ENCODE data around the gene USP47. TPM values are rescaled to one million over a fixed set of nuclear protein-coding genes. Genes with fewer than 3 reads are reported as not detected.

USP47 gene
- polyA plus RNA-seq, 1 experiment, result 35.0 TPM

DNA sequence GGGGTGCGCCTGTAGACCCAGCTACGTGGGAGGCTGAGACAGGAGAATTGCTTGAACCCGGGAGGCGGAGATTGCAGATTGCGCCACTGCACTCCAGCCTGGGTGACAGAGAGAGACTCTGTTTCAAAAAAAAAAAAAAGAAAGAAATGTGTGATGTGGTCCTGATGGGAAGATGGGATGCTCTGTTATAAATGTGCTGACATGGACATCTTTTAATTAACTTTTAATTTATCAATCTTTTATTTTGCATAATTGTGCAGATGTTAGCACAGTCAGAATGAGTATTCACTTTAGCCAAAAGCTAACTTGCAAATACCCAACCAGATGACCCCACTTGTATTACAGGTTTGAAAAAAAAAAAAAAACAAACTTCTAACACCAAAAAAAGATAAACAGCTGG is 23.8 kb upstream of the USP47 start:
- no peaks in the 10 kb centered on the region for H3K9me3 ChIP-seq (ENCODE audit: control insufficient read depth, insufficient read depth, low read length)
- H3K4me3 ChIP-seq (ENCODE audit: low read depth, low read length), result no peak overlapping the region
- ChIA-PET POLR2A (interaction anchor here (0.7 kb wide), 1 partner anchor 469 kb away, joined by 3 read pairs; no protein-coding TSS in a partner anchor), CTCF (interaction anchor here (1.3 to 1.4 kb wide), 4 partner anchors 9 to 24 kb away, joined by 3 to 8 read pairs (median 5); partner anchors contain the start of gene USP47)
- H3K27me3 ChIP-seq (ENCODE audit: control insufficient read depth, insufficient read depth, low read length), result no peaks in the 10 kb centered on the region
- no peak for DNase-seq (ENCODE audit: low read depth, low spot score)
- H3K27ac ChIP-seq (ENCODE audit: low read depth, low read length), result no peak overlapping the region
- TF ChIP-seq, protein P1, sequence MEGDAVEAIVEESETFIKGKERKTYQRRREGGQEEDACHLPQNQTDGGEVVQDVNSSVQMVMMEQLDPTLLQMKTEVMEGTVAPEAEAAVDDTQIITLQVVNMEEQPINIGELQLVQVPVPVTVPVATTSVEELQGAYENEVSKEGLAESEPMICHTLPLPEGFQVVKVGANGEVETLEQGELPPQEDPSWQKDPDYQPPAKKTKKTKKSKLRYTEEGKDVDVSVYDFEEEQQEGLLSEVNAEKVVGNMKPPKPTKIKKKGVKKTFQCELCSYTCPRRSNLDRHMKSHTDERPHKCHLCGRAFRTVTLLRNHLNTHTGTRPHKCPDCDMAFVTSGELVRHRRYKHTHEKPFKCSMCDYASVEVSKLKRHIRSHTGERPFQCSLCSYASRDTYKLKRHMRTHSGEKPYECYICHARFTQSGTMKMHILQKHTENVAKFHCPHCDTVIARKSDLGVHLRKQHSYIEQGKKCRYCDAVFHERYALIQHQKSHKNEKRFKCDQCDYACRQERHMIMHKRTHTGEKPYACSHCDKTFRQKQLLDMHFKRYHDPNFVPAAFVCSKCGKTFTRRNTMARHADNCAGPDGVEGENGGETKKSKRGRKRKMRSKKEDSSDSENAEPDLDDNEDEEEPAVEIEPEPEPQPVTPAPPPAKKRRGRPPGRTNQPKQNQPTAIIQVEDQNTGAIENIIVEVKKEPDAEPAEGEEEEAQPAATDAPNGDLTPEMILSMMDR (IDR thresholded peaks at IDR 0.05; ENCODE audit: low read depth, low read length), result no peak

DNA sequence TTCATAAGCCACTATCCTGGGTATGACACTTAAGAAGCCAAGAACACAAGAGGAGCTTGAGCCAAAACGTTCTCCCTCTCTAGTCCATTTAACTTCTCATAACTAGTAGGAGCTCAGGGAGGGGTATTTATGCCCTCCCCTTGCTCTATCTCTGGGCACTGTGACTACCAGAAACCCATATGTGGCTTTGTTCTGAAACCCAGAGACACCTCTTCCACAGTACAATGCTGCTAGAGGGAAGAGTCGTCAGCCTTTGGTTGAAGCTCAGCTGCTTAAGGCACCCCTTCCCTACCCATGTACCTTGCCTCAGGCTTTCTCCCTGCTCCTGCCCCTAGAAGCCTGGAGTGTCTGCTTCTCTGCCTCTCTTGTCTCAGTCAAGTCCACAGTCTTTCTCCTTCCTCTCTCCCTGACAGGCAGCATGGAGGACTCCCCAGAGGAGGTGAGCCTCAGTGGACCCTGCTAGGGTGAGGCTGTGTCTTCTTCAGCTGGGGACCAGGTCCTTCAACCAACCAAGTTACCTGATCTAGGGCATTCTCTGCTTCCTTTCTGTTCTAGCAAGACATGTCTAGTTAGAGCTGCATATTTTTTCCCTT is 23.1 kb upstream of the USP47 start:
- no peaks in the 10 kb centered on the region for H3K9me3 ChIP-seq (ENCODE audit: control insufficient read depth, insufficient read depth, low read length)
- ChIA-PET CTCF (interaction anchor here (1.3 kb wide), 3 partner anchors 8 to 23 kb away, joined by 5 to 8 read pairs (median 5); partner anchors contain the start of gene USP47), POLR2A (interaction anchor here (0.7 kb wide), 1 partner anchor 468 kb away, joined by 3 read pairs; no protein-coding TSS in a partner anchor)
- H3K27ac ChIP-seq (ENCODE audit: low read depth, low read length), result no peak overlapping the region
- no peaks in the 10 kb centered on the region for H3K27me3 ChIP-seq (ENCODE audit: control insufficient read depth, insufficient read depth, low read length)
- TF ChIP-seq, protein P1 (IDR thresholded peaks at IDR 0.05; ENCODE audit: low read depth, low read length), result no peak
- no peak for DNase-seq (ENCODE audit: low read depth, low spot score)
- no peak overlapping the region for H3K4me3 ChIP-seq (ENCODE audit: low read depth, low read length)

DNA sequence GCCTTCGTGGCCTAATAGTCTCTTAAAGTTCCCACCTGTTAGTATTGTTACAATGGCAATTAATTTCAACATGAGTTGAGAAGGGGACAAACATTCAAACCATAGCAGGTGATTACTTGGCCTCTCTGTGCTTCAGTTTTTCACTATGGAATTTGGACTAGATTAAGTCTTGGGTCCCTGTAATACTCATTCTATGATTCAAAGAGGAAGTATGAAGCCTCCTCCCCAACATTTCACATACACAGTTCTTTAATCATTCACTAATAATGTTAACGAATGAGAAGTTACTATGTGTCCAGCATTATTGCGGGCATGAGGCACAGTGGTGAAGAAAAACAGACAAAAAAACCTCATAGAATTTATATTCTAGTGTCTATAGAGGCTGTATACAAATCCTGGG is 19.9 kb upstream of the USP47 start:
- Histone ChIP-seq H3K27me3 (ENCODE audit: control insufficient read depth, insufficient read depth, low read length) (no peaks in the 10 kb centered on the region), H3K4me3 (ENCODE audit: low read depth, low read length) (no peak overlapping the region), H3K9me3 (ENCODE audit: control insufficient read depth, insufficient read depth, low read length) (peaks cover 3% of the 10 kb centered on the region; the same call in 1 of the 2 replicates), H3K27ac (ENCODE audit: low read depth, low read length) (no peak overlapping the region)
- ChIA-PET POLR2A (no interaction called here), CTCF (no interaction called here)
- no peak for DNase-seq (ENCODE audit: low read depth, low spot score)
- TF ChIP-seq, protein P1 (IDR thresholded peaks at IDR 0.05; ENCODE audit: low read depth, low read length), result no peak

DNA sequence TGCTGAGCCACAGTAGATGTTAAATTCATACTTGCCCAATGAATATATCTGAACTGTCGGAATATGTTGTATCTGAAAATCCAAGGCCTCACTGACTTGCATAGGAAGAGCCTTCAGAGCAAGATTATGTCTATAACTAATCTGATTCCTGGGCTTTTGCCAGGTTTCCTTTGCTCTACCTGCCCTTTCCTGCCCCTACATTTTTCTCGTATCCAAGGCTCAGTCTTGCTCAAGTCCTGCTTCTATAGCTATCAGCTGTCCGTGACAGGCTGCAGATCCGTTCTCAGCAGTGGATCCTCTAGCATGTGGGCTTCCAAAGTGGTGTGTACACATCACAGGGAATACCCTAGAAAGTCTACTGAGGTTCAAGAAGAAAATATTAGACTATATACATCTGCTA is 18.8 kb upstream of the USP47 start:
- CTCF ChIA-PET, result interaction anchor here (0.7 kb wide), 1 partner anchor 35 kb away, joined by 3 read pairs; no protein-coding TSS in a partner anchor
- POLR2A ChIA-PET, result no interaction called here
- Histone ChIP-seq H3K9me3 (ENCODE audit: control insufficient read depth, insufficient read depth, low read length) (peaks cover 3% of the 10 kb centered on the region; the same call in 1 of the 2 replicates), H3K27ac (ENCODE audit: low read depth, low read length) (no peak overlapping the region), H3K4me3 (ENCODE audit: low read depth, low read length) (no peak overlapping the region), H3K27me3 (ENCODE audit: control insufficient read depth, insufficient read depth, low read length) (no peaks in the 10 kb centered on the region)
- TF ChIP-seq, protein P1 (IDR thresholded peaks at IDR 0.05; ENCODE audit: low read depth, low read length), result no peak
- DNase-seq (ENCODE audit: low read depth, low spot score), result no peak

DNA sequence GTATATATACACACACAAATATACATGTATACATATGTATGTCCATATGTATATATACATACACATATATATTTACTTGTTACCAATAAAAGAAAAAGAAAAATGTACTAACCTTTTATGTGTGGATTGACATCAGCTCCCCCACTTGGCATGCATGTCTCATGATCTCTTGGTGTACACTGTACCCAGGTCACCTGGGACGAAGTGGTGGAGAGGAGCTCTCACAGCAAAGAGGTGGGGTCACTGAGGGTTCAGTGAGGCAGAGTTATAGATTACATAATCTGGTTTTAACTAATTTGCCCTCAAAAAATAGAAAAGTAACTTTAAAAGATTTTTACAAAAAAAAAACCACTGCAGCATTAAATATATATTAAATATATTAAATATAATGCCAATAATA is 15.5 kb upstream of the USP47 start:
- peaks cover 3% of the 10 kb centered on the region; the same call in 1 of the 2 replicates for H3K9me3 ChIP-seq (ENCODE audit: control insufficient read depth, insufficient read depth, low read length)
- TF ChIP-seq, protein P1 (IDR thresholded peaks at IDR 0.05; ENCODE audit: low read depth, low read length), result no peak
- no peaks in the 10 kb centered on the region for H3K27me3 ChIP-seq (ENCODE audit: control insufficient read depth, insufficient read depth, low read length)
- ChIA-PET CTCF (interaction anchor here (0.5 to 1.9 kb wide), 4 partner anchors 8 to 49 kb away, joined by 3 to 6 read pairs (median 4); partner anchors contain the start of gene USP47), POLR2A (no interaction called here)
- no peak overlapping the region for H3K4me3 ChIP-seq (ENCODE audit: low read depth, low read length)
- DNase-seq (ENCODE audit: low read depth, low spot score), result no peak
- H3K27ac ChIP-seq (ENCODE audit: low read depth, low read length), result no peak overlapping the region

Data from AG04450 (cell line).